HG02588 (cell line): ENCODE measurements around the gene ACSM5.
"Not testable (repeated sequence)": the region's sequence is repeated elsewhere in the genome, so short reads cannot be mapped to it uniquely, and the experiment has no call there.

Source experiments
- ATAC-seq: cut with Tn5 transposase; IDR thresholded peaks from one replicate; pipeline ENCODE4 v1.9.1; 2021; ENCODE audit warnings: mild to moderate bottlenecking, moderate library complexity; ENCODE audit not compliant: unreplicated experiment

ACSM5 gene

DNA sequence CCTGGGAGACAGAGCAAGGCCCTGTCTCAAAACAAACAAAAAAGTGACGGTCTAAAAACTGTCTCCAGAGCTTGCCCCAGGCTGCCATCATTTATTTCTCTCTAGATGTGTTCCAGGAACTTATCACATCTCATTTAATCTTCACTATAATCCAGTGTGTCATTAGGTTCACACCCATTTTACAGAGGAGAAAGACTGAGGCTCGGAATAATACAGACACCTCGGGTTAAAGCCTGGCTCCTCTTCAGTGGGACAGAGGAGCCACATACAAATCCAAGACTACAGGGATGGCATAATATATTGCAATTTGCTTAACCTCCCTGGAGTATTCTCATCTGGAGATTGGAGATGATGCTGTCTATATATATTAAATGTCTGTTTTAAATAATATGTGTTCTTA lies 10.7 kb upstream of the ACSM5 start:
- no peak for ATAC-seq

DNA sequence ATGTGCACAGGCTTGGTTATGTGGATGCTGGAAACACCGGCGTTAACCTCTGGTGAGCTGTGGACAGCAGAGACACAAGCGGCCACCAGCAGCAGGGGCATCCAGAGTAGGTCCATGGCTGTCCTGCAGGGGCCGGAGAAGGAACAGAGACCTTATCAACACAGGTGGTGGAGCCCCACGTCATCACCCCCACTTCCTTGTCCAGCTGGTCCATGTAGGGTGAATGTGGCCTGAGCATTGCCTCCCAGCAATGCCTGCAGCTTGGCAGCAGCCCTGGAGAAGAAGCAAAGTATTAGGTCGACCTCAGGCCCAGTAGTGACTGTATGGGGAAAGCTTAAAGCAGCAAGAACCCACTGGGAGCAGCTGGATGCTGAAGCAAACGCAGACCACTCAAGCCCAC lies 10.1 kb upstream of the ACSM5 start:
- ATAC-seq: no peak

DNA sequence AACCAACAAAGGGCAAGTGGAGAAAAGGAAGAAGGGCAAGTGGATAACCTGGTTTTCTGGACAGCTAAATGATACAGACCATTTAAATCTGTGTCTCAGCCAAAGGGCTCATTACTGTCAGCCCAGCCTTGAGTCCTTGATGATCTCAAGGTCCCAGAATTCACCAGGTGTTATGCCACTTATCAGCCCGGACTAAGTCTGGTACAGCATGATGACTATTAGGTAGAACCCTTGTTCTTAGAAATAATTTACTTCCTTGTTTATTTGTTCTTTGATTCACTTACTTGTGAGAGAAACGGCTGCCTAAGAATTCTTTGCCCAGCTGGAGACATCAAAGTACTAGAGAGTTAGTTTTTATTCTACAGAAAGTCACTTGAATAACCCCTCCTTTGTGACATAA lies 8.3 kb upstream of the ACSM5 start:
- ATAC-seq: no peak

DNA sequence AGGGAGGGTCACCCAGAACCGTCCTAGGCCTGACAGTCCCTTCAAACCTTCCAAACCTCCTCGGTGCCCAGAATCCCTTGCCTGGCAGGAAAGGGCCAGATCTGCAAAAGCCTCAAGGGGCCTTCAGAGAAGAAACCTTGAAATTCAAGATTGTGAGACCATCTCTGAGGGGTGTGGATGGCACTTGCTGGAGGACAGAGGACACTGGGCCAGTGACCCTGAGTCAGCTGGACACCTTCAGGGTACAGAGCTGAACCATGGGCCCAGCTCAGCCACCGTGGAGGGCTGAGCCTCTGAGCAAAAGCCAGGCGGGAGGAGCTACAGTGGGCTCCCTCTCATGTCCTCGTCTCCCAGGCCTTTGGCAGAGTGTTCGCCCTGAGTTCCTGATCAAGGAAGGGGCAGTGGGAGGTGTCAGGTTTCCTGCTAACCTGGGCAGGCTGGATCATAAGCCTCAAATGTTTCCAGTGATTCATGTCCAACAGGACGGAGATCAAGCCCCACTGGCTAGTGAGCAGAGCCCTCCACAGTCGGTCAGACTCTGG lies 7.8 kb upstream of the ACSM5 start:
- no peak for ATAC-seq

DNA sequence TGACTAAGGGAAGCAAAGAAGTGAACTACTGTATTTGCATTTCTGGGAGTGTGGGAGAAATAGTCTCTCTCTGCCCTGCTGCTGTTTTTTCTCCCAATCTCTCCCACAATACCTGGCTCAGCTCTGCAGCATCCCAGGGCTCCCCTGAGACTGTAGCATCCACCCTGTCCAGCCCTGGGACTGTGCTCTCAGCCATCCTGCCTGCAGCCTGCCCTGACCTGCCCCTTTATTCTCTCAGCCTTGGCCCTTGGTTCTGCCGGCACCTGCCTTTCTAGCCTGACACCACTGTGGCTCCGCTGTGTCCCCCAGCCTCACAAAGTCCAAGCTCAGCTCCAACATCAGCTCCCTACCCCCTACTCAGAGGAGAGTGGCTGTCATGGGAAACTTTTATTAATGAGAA lies 6.7 kb upstream of the ACSM5 start:
- ATAC-seq: no peak

DNA sequence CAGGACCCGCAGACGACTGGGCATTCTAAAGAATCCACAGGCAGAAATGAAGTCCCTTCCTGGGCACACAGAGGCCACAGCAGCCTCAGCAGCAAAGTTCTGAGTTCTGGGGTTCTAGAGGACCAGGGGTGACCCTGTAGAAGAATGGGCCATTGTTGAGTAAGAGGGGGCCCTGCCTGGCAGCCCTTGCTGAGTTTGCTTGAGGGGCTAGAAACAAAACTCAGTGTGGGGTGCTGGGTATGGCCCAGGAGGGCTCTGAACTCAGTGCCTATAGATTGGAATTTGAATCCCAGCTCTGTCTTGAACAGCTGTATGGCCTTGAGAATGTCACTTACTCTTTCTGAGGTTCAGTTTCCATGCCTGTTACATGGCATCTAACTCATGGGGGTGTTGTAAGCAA lies 4.7 kb upstream of the ACSM5 start, which contains the start of gene PDILT:
Gene PDILT, minus strand, starts transcription at position 101 of the 400 bp plus-strand sequence. CDS start 5,437 bp downstream, outside the sequence.
- ATAC-seq: no peak

DNA sequence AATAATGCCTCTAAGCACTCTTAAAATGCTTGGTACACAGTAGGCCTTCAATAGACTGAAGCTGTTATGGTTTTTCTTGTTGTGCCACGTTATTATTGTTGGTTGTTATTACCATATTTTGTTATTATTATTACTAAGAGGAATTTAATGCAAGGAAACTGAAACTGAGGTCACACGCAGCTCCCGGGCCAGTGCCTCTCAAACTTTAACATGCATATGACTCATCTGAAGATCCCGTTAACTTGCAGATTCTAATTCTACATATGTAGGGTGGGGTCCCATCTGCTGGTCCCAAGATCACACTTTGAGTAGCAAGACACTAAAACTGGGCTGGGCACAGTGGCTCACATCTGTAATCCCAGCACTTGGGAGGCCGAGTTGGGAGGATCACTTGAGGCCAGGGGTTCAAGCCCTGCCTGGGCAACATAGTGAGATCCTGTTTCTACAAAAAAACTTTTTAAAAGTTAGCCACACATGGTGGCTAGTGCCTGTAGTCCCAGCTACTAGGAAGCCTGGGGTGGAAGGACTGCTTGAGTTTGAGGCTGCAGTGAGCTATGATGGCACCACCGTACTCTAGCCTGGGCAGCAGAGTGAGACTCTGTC lies 888 bp downstream of the ACSM5 start:
- ATAC-seq: peak; percentile 67

DNA sequence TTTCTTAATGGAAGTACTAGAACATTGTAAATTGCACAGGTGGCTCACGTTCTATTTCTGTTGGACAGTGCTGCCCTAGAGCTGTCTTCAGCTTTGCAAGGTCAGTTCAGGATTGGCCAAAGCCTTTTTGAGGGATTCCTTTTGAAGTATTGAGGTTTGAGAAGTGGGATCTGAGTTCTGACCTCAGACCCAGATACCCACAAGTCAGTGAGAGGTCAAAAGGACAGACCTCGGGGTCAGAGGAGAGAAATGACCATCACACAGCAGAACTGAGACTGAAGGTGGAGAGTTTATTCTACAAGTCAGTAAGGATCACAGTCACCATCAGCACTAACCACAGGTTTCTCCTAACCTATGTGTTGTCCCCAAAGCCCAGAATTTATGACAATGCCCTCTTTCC lies 1.7 kb downstream of the ACSM5 start:
- no peak for ATAC-seq

DNA sequence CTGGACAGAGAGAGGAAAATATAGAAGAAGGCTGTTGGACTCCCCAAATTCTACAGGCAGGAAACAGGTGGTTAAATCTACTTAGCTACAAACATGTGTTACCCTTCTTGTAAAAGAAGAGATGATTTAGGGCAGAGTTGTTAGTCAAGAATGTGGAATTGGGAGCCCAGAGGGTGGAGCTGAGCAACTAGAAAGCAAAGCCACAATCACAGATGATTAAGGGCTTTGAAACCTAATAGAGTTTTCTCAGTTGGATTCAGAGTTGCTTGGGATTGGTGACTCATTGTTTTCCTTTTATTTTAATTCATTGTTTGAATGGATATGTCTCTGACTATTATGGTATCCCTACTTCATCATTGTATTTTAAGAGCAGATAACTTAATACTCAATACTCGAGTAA lies 6.2 kb downstream of the ACSM5 start:
- ATAC-seq: no peak

DNA sequence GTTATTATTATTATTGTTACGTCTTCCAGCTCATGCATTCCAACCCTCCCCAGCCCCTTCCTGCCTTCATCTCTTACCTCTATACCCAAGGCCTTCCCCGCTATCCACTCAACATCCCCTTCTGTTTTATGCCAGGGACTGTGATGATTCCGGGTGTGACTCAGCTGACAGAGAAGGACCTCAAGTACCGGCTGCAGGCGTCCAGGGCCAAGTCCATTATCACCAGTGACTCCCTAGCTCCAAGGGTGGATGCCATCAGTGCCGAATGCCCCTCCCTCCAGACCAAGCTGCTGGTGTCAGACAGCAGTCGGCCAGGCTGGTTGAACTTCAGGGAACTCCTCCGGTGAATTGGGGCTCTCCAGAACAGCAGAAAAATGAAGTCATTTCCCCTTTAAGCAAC lies 9.8 kb downstream of the ACSM5 start:
- not testable (repeated sequence) for ATAC-seq

DNA sequence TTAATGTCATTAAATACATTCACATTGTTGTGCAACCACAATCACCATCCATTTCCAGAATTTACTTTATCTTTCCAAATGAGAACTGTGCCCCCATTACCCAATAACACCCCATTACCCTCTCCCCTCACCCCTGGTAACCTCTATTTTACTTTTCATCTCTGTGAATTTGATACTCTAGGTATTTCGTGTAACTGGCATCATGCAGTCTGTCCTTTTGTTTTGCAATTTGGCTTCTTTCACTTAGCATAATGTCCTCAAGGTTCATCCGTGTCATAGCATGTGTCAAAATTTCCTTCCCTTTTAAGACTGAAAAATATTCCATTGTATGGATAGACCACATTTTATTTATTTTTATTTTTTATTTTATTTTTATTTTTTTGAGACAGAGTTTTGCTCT lies 12.4 kb downstream of the ACSM5 start:
- ATAC-seq: not testable (repeated sequence)

DNA sequence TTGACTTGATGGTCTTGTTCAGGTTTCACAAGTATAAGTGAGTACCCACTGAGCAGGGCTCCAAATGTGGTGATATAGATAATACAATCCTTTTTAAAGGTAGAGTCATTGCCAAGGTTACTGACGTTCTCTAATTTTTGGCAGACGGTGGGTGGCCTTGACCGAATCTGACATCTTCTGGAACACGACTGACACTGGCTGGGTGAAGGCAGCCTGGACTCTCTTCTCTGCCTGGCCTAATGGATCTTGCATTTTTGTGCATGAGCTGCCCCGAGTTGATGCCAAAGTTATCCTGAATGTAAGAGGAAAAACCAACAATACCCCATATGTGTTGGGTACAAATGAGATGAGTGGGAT lies 14.4 kb downstream of the ACSM5 start:
- not testable (repeated sequence) for ATAC-seq

DNA sequence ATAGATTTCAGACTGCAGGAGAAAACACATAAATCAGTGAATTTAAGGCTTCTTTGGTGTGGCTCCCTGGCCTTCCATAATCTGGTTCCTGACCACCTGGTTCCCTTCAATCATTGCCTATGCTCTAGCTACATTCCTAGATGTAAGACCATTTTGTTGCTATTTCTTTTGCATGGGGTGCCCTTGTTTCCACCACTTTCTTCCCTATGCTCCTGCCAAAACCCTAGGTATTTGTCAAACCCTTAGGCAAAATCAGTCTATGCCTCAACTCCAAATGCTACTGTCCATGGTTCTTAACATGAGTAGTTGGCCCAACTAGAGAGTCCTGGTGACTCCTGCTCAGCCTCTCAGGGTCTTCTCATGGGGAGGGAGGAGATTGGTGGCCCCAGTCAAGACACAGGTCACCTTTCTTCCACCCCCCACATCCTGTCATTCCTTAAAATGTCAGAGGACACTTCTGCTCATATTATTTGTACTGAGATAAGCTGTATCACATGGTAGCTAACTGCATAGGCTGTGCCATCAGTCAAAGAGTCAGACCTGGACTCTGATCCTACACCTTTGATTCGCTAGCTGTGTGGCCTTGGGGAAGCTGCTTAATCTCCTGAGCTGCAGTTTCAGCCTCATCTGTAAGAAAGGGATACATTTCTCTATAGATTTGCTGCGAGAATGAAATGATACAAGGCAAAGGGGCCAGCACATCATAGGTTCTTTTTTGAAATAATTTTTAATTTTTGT lies 15.0 kb downstream of the ACSM5 start:
- no peak for ATAC-seq

DNA sequence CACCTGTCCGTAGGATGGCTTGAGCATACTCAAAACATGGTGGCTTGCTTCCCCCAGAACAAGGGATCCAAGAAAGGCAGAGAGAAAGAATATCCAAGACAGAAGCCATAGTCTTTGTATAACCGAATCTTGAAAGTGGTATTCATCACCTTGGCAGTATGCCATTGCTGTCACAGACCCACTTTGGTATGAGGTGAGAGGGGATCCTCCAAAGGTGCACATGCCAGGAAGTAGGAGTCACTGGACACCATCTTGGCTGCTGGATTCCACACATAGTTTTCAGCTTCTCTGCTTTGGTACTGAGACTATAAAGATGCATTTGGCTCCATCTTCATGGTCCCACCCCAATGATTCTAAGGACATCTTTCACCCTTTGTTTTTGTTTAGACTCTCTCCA lies 18.1 kb downstream of the ACSM5 start:
- ATAC-seq: not testable (repeated sequence)

DNA sequence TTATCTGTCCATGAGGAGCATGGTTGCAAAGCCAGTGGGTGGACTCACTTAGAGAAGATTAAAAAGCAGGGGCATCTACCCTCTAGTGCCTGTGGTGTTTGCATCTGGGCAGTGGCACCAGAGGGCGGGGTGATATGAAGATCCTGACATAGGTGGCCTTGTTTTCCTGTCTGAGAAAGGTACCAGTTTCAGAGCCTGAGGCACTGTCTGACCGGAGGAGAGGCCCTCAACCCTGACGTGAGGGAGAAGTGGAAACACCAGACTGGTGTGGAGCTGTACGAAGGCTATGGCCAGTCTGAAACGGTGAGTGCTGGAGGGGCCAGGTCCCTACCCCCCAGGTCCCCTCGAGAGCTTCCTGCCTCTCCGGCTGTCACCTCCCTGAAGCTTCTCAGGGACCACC lies 20.2 kb downstream of the ACSM5 start:
- not testable (repeated sequence) for ATAC-seq

DNA sequence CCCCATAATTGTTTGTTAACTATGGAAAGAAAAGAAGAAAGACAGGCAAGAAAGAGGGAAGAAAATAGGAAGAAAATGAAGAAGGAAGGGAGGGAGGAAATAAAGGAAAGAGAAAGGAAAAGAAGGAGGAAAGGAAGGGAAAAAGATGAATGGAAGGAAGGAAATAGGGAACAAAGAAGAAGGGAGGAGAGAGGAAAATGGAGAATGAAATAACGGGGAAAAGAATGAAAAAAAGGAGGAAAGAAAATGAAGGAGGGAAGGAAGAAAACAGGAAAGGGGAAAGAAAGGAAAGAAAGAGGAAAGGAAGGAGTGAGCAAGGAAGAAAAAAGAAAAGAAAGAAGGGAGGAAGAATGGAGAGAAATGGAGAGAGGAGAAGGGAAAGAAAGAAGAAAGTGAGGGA lies 21.1 kb downstream of the ACSM5 start:
- ATAC-seq: not testable (repeated sequence)

DNA sequence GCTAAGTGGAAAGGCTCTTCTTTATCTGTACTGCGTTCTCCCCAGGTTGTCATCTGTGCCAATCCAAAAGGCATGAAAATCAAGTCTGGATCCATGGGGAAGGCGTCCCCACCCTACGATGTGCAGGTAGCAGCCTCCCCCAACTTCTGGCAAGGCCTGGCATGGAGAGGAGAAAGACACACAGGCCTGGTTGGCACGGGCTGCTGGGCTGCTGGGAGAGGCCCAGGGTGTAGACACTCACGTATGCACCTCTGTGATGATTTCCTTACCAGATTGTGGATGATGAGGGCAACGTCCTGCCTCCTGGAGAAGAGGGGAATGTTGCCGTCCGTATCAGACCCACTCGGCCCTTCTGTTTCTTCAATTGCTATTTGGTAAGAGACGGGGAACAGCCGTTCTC lies 21.6 kb downstream of the ACSM5 start:
- ATAC-seq: no peak

DNA sequence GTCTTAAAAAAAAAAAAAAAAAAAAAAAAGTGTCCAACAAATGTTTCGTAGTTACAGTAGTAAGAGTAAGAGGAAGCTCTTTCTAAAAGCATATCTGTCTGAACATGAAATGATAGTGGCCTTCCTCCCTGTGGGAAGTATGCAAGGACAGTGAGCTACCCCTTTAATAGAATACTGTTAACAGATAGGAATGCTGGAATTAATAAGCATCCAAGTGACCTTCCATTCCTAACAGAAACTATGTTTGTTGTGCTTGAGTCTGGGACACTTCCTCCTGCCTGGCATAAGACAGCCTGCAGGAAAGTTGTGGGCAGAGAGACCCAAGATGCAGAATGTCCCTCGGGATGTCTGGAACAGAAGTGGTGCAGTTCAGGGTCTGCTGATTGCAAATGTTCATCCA lies 29.6 kb downstream of the ACSM5 start:
- not testable (repeated sequence) for ATAC-seq

DNA sequence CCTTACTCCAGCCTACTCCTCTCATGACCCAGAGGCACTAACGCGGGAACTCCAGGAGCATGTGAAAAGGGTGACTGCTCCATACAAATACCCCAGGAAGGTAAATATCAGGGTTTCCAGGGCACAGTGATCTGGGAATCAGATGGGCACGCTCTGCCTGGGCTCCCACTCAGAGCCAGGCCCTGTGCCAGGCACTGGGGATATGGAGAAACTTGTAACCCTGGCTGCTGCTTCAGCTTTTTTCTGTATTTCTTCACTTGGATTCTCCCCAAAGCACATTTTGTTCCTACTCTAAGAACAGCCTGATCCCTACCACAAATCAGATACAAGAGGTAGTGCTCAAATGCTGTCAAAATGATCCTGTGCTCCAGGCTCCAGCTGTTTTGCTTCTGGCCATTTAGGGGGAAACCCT lies 30.5 kb downstream of the ACSM5 start:
- not testable (repeated sequence) for ATAC-seq

DNA sequence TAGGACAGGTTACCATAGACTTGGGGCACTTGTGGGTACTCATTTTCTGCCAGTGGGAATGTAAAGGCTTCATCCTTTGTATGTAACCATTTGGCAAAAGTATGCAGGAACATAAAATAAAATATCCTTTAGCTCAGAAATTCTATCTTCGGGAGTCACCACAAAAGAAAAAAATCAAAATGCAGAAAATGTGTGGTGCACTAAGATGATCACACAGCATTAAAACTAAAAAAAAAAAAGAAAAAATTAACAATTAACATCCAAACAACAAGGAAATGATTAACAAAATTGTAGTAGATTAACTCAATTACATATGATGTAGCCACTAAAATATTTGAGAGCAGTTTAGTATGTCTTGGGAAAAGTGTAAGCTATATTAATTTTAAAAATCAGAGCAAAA lies 31.4 kb downstream of the ACSM5 start:
- not testable (repeated sequence) for ATAC-seq

DNA sequence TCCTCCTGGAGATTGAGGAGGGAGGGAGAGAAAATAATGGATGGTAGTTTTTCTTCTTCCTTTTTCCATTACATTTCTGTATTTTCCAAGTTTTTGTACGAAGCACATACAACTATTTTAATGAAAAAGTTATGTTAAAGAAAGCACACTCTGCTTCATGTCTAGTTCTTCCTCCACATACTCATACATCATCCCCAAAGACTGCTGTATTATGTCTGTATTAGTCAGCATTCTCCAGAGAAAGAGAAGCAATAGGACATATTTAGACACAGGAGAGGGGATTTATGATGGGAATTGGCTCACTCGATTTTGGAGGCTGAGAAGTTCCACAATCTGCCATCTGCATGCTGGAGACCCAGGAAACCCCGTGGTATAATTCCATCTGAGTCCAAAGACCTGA lies 31.9 kb downstream of the ACSM5 start:
- ATAC-seq: no peak

DNA sequence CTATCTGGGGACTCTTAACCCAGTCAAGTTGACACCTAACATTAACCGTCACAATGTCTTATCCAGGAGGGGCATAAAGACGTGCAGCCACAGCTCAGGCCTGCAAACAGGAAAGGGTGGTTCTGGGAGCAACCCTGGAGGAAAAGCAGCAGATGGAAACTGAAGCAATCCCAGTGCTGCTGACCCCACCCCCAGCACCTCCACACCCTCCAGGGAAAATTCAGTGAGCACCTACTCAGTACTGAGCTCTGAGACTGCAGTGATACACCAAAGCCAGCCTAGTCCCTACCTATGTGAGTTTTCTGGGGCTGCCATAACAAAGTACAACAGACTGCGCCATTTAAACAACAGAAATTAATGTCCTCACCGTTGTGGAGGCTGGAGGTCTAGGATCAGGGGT lies 32.5 kb downstream of the ACSM5 start:
- ATAC-seq: not testable (repeated sequence)
